Smooth muscle cell (in vitro differentiated cells): Measurements from ENCODE around the gene RBM38. TPM values are rescaled to one million over a fixed set of nuclear protein-coding genes. Genes with fewer than 3 reads are reported as not detected.

Source experiments
- DNase-seq: peaks from one replicate; lab custom pipeline; 2025; ENCODE audit not compliant: unreplicated experiment; lab: John Stamatoyannopoulos, UW
- H2AFZ ChIP-seq: fragments of 200-600 bp; sonication (generic); 2 replicates; pipeline ENCODE4 v1.6.0; 2016; ENCODE audit warnings: antibody characterized with exemption, low read depth, mild to moderate bottlenecking
- H3F3A ChIP-seq: fragments of 200-600 bp; sonication (generic); 2 replicates; pipeline ENCODE4 v1.6.0; 2017; ENCODE audit warnings: antibody characterized with exemption, low read depth
- H3K27ac ChIP-seq: fragments of 200-600 bp; sonication (generic); 2 replicates; pipeline ENCODE4 v1.5.1; 2016; ENCODE audit warnings: low read depth, mild to moderate bottlenecking
- H3K27me3 ChIP-seq: fragments of 200-600 bp; sonication (generic); 2 replicates; pipeline ENCODE4 v1.6.1; 2016; ENCODE audit warnings: low read depth, mild to moderate bottlenecking
- H3K36me3 ChIP-seq: fragments of 200-600 bp; sonication (generic); 2 replicates; pipeline ENCODE4 v1.5.1; 2016; ENCODE audit warnings: low read depth
- H3K4me1 ChIP-seq: fragments of 200-600 bp; sonication (generic); 2 replicates; pipeline ENCODE4 v1.5.1; 2016; ENCODE audit warnings: low read depth
- H3K4me2 ChIP-seq: fragments of 200-600 bp; sonication (generic); 2 replicates; pipeline ENCODE4 v1.6.0; 2016; ENCODE audit warnings: mild to moderate bottlenecking
- H3K4me3 ChIP-seq: fragments of 200-600 bp; sonication (generic); 2 replicates; pipeline ENCODE4 v1.5.1; 2016; ENCODE audit warnings: mild to moderate bottlenecking
- H3K79me2 ChIP-seq: fragments of 200-600 bp; sonication (generic); 2 replicates; pipeline ENCODE4 v1.6.0; 2016; ENCODE audit warnings: low read depth, mild to moderate bottlenecking
- H3K9ac ChIP-seq: fragments of 200-600 bp; sonication (generic); 2 replicates; pipeline ENCODE4 v1.6.0; 2016; ENCODE audit warnings: low read depth
- H3K9me3 ChIP-seq: fragments of 200-600 bp; sonication (generic); replicated peaks from 2 replicates; pipeline ENCODE4 v1.5.1; 2016; ENCODE audit warnings: low read depth
- H4K20me1 ChIP-seq: fragments of 200-600 bp; sonication (generic); 2 replicates; pipeline ENCODE4 v1.6.0; 2016; ENCODE audit warnings: low read depth
- CTCF ChIP-seq: fragments of 200-600 bp; sonication (generic); IDR thresholded peaks from 2 replicates; pipeline ENCODE4 v1.5.1; 2017; ENCODE audit warnings: borderline replicate concordance, mild to moderate bottlenecking, antibody characterized with exemption; ENCODE audit not compliant: insufficient read depth, poor library complexity, severe bottlenecking
- WGBS: methylation state at CpG from one replicate; pipeline ENCODE4 v1.1.7; 2016; ENCODE audit warnings: low lambda C conversion rate; 5-methylcytosine and 5-hydroxymethylcytosine counted together
- polyA plus RNA-seq: library from polyadenylated mRNA; unstranded; fragments of >200 nt; fragmentation: Nextera tagmentation; extraction: Ambion mirVana; gene quantifications from 2 replicates; pipeline ENCODE4 v1.2.1, GENCODE V29; 2016
- total RNA-seq: library from RNA; depleted of rRNA; stranded (reverse); fragments of >200 nt; gene quantifications from 2 replicates; pipeline ENCODE4 v1.2.3, GENCODE V29; 2014

RBM38 gene
- total and polyA plus RNA-seq, 2 experiments from 2014 or later, result 12.0 to 12.7 TPM

- no peaks in the 10 kb centered on the region for H3K79me2 ChIP-seq
- H3K9ac ChIP-seq, result no peak overlapping the region
- H3K9me3 ChIP-seq, result no peaks in the 10 kb centered on the region
- no peak overlapping the region for H3K4me2 ChIP-seq
- 93% methylated on average over 21 of the region's 21 CpGs for WGBS
- DNase-seq, result no peak
- no peak overlapping the region for H3K27ac ChIP-seq
- no peaks in the 10 kb centered on the region for H3K27me3 ChIP-seq
- no peaks in the 10 kb centered on the region for H3F3A ChIP-seq
- no peak overlapping the region for H3K4me3 ChIP-seq
- H3K36me3 ChIP-seq, result no peaks in the 10 kb centered on the region
- no peaks in the 10 kb centered on the region for H3K4me1 ChIP-seq
- no peaks in the 10 kb centered on the region for H4K20me1 ChIP-seq
- H2AFZ ChIP-seq, result no peak overlapping the region
- TF ChIP-seq CTCF, result no peak
These were observed 60.8 kb downstream of the RBM38 start for GRCh38 chr20:57451795-57452661.

- H3K27me3 ChIP-seq, result no peaks in the 10 kb centered on the region
- H3K4me3 ChIP-seq, result no peak overlapping the region
- no peak overlapping the region for H3K4me2 ChIP-seq
- no peaks in the 10 kb centered on the region for H3K79me2 ChIP-seq
- no peak overlapping the region for H3K27ac ChIP-seq
- WGBS, result 94% methylated on average over 3 of the region's 3 CpGs
- no peaks in the 10 kb centered on the region for H3K9me3 ChIP-seq
- DNase-seq, result no peak
- no peaks in the 10 kb centered on the region for H4K20me1 ChIP-seq
- H2AFZ ChIP-seq, result no peak overlapping the region
- TF ChIP-seq CTCF, result no peak
- no peaks in the 10 kb centered on the region for H3K4me1 ChIP-seq
- H3F3A ChIP-seq, result no peaks in the 10 kb centered on the region
- H3K9ac ChIP-seq, result no peak overlapping the region
- no peaks in the 10 kb centered on the region for H3K36me3 ChIP-seq
These were observed 64.2 kb downstream of the RBM38 start for GRCh38 chr20:57455386-57455785.

DNA sequence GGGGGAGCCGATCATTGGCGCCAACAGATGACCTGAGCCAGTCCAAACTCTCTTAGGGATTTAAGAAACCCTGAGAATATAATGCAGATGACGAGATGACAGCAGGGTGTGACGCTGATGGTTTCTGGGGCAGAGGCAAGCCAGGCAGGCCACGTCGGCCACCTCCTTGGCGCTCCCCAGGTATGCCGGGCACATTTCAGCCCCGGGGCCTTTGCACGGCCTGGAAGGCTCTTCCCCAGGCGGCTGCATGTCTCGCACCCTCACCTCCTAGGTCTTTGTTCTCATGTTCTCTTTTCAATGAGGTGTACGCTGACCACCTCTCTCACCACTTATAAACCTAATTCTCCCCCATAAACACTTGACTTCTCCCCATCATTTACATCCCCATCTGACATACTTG lies 64.9 kb downstream of the RBM38 start:
- 96% methylated on average over 13 of the region's 13 CpGs for WGBS
- H3K27ac ChIP-seq, result no peak overlapping the region
- no peak overlapping the region for H3K4me2 ChIP-seq
- H4K20me1 ChIP-seq, result no peaks in the 10 kb centered on the region
- no peaks in the 10 kb centered on the region for H3K9me3 ChIP-seq
- H3K27me3 ChIP-seq, result no peaks in the 10 kb centered on the region
- no peak for TF ChIP-seq CTCF
- no peak overlapping the region for H3K9ac ChIP-seq
- no peaks in the 10 kb centered on the region for H3F3A ChIP-seq
- H3K4me3 ChIP-seq, result no peak overlapping the region
- H3K36me3 ChIP-seq, result no peaks in the 10 kb centered on the region
- no peaks in the 10 kb centered on the region for H3K4me1 ChIP-seq
- DNase-seq, result no peak
- no peaks in the 10 kb centered on the region for H3K79me2 ChIP-seq
- no peak overlapping the region for H2AFZ ChIP-seq
